Colon (tissue), 2 donors: ENCODE results near the gene CNNM2.
A peak's percentile ranks its signal among the peaks of the same experiment; 100 is the strongest.

Experiments used
- FAIRE-seq: peaks from 2 replicates; lab custom pipeline; 2012; peaks lifted over from hg19 to GRCh38; lab: Jason Lieb, UNC
- donor health status: control.
- donor health status: control.

Gene CNNM2

DNA sequence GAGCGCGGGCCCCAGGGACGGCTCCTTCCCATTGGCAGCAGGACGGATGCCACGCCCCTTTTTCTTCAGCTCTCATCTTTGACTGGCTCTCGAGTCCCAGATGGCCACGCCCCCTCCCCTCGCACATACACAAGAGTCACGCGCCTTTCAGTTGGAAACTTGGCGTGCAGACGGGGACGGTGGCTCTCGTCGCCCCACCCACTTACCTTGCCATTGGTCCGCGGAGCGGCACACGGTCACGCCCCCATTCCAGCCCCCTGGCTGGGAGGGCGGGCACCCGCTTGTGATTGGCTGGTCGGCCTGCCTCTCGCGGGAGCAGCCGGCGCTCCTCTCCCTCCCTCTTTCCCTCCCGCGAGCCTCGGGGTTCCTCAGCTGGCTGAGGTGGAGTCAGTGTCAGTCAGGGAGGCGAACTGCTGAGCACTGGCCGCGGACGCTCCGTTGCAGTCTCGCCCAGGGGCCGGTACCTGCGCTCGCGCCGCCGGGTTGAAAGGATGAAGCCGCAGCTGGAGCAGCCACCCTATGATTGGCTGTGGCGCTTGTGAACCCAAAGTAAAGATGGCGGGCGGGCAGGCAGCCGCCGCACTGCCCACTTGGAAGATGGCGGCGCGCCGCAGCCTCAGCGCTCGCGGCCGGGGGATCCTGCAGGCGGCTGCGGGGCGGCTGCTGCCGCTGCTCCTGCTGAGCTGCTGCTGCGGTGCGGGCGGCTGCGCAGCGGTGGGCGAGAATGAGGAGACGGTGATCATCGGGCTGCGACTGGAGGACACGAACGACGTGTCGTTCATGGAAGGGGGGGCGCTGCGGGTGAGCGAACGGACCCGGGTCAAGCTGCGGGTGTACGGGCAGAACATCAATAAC is at the start of gene CNNM2:
Gene CNNM2, plus strand, starts transcription at position 333 of the 855 bp plus-strand sequence. Its CDS starts 187 bp downstream, at position 520.
- FAIRE-seq = peak; percentile 62

DNA sequence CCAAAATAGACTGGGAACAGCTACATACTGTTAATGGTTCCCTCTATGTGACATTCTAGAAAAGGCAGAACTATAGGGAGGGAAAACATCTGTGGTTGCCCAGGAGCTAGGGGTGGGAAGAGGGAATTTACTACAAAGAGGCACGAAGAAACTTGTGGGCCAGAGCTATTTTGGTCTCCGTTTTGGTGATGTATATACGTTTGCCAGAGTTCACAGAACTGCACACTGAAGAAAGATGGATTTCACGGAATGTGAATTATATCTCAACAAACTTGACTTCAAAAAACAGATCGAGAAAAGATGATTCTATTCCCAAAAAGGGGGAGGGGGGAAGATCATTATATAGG is 49.2 kb upstream of the CNNM2 start:
- FAIRE-seq = no peak

DNA sequence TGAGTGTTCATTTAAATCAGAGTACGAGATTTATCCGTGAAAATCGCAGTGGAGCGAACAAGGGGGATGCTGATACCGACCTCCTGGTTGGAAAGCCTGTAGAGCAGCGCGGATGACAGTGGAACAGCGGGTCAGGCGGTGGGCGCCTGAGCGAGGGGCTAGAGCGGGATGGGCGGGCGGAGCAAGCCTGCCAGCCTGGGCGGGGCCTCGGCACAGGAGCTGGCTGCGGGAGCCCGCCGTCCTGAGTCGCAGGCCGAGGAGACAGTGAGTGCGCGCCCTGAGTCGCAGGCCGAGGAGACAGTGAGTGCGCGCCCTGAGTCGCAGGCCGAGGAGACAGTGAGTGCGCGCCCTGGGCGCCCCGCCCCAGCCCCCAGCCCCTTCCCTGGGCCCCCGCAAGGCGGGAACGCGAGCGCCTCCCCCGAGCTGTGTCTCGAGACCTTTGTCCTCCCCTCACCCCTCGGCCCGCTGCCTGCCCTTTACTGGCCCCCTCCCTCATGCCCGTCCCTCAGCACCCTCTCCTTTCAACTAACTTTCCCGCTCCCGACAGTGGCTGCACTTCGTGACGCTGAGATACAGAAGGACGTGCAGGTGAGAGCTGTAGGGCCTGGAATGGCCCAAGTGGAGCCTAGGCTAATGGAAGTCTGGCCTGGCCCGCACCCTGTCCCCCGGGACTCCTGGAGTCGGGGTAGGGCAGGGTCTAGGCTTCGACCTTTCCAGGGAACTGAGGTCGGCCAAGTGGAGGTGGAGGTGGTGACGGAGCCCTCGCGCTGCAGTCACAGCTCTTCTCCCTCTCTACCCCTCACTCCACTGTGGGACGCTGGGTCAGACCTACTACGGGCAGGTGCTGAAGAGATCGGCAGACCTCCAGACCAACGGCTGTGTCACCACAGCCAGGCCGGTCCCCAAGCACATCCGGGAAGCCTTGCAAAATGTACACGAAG is 48.6 kb upstream of the CNNM2 start, which contains the start of gene AS3MT:
Gene AS3MT, plus strand, starts transcription at position 213 of the 941 bp plus-strand sequence. Its CDS starts 123 bp downstream, at position 336.
- no peak for FAIRE-seq

DNA sequence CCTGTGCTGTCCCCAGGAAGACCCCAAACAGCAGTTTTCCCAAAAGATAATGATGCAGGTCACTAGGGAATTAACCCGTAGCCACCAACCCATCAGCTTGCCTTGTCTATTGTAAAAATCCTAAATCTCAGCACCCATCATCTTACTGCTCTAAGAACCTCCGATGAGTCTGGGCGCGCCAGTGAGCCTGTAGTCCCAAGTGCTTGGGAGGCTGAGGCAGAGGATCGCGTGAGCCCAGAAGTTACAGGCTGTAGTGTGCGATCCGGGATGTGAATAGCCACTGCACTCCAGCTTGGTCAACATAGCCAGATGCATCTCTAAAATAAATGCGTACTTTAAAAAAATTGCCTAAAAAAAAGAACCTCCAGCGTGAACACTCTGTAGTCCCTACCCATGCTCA is 47.9 kb upstream of the CNNM2 start:
- FAIRE-seq = no peak

DNA sequence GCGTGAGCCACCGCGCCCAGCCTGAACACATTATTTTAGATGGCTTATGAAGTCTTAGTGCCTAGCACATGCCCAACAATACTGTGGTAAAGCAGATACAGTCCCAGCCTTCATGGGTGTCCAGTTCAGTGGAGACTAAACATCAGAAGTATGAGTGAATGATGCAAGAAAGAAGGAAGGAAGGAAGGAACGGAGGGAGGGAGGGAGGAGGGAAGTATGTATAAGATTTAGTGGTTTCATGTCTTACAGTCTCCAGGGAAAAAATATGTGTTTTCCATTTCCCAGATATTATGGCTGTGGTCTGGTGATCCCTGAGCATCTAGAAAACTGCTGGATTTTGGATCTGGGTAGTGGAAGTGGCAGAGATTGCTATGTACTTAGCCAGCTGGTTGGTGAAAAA is 45.9 kb upstream of the CNNM2 start:
- FAIRE-seq = no peak

DNA sequence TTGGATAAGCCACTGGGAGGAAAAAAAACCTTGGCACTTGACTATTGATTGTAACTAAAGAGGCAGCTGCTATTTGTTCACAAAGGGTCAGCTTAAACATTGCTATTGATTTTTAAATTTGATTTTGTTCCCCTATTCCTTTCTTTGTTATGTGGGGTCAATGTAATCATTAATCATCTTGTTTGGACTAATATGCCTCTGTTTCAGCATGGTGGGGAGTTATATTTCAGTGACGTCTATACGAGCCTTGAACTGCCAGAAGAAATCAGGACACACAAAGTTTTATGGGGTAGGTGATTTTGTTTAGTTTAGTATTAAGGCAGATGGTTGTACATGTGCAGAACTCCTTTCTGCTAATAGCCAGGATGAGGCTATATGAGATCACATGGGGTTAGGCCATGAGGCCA is 41.3 kb upstream of the CNNM2 start:
- no peak for FAIRE-seq

DNA sequence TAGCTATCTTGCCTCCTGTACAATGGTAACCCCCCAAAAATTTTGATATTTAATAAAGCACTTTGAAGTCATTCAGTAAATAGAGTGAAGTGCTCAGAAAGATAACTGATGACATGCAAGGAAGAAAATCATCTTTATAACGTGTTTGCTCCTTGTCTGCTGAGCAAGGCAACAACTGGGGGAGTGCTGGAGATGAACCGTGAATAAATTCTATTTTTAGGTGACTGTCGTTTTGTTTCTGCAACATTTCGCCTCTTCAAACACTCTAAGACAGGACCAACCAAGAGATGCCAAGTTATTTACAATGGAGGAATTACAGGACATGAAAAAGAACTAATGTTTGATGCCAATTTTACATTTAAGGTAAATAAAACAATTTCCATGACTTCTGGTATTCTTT is 39.5 kb upstream of the CNNM2 start:
- FAIRE-seq = no peak

DNA sequence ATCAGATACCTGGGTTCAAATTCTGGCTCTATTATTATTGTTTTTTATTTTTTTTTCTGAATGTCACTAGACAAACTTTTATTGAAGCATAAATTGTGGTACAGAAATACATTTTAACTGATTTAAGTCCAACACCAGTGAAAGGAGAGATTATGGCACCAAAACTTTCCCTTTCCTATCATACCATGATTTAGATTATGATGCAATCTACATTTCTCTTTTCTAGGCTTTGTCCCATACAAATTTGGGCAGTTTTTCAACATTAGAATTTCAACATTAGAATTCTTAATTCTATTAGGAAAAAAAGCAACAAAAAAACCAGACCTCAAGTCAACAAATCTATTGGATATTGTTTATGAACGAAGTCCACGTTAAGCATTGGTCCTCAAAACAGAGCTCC is 37.8 kb upstream of the CNNM2 start:
- no peak for FAIRE-seq

DNA sequence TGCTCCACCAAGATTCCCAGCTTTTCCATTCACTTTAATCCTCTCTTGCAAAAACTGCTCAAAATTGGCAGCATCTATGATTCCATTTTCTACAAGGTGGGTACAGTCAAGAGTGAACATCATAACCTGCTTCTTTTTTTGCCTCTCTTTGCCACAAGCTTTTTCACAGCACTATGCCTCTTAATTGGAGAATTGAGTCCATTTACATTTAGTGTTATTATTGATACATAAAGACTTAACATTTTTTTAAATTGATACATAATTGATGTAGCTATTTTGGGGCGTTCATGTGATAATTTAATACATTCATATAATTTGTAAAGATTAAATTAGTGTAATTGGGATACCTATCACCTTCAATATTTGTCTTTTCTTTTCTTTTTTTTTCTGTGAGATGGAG is 30.0 kb upstream of the CNNM2 start:
- no peak for FAIRE-seq

DNA sequence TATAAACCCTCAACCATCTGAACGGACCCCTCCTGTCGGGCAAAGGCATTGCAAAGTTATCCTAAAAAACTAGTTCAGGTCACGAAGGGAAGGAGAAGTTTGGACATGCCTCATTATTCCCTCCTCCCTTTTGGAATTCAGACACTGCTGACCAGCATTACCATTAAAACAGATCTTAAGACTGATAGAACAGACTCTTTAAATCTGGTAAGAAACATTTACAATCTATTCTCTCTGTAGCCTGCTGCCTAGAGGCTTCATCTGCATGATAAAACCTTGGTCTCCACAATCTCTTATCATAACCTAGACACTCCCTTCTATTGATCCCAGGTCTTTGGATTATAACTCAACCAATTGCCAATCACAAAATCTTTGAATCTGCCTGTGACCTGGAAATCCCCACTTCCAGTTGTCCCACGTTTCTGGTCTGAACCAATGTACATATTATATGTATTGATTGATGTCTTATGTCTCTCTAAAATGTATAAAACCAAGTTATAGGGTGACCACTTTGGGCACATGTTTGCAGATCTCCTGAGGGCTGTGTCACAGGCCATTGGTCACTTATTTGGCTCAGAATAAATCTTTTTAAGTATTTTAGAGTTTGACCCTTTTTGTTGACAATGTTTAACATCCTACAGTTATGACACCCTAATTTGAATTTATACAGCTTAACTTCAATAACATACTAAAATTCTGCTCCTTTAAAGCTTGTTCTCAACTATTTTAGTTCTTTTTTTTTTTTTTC is 23.5 kb upstream of the CNNM2 start:
- FAIRE-seq = no peak

DNA sequence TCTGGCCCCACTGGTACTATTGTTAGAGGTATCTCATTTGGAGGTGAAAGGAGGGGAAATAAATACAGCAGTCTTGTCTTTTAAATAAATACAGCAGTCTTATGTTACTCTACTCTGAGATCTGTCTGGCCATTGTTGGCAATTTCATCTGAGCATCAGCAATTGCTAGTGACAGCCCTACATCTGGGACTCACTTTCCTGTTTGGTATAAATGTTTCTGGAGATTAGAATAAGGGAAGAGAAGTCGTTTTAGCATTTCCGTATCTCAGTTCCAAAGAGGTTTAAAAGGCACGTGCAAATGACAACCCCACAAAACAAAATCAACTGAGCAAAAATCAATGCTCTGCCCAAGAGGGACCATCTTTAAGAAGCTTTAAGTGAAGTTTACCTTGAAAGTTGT is 18.1 kb upstream of the CNNM2 start:
- no peak for FAIRE-seq

DNA sequence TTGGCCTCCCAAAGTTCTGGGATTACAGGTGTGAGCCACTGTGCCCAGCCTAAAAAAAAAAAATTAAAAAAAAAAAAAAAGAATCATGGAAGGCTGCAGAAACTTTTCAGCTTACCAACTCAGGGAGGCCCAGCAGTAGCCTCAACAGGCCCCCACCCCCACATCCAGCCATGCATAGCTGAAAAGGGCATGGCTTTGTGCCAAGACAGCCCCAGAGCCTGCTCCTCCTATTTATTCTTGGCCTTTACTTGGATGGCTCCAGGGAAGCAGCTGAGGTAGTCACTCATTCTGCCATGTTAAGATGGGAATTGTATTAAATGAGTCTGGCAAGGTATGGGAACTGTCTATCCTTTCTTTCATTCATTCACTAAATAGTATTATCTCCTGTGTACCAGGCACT is 13.7 kb upstream of the CNNM2 start:
- no peak for FAIRE-seq

DNA sequence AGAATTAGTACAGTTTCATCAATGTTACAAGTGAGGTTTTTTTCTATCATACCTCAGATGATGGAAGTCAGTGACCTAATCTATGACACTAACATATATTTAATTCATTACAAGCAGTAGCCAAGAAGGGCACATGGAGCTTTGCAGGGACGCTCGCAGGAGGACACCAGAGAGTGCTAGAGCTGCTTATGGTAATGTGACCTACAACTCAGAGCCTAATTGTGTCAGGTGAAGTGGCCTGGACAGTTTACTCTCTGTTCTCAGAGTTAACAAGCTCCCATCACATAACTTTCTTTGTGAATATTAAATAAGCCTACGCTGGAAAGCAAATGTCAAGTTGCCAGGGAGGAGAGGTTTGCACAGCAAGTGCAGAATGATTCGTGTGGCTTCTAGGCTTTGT is 11.6 kb upstream of the CNNM2 start:
- no peak for FAIRE-seq

DNA sequence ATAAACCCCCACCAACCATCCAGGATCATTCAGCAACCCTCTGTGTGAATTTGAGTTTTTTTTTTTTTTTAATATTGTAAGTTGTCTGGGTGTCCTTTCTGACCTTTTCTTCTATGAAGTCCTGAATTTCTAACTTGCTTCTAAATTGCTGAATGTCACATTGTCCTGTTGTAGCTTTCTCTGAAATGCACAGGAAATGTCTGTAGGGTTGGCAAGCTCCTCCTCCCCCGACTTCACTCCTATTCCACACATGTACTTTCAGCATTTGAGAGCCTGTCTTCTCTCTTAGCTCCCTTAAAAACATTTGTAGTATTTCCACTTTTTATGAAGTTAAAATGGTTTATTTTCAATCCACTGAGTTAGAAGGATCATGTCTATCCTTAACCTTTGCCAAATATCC is 3.3 kb upstream of the CNNM2 start:
- FAIRE-seq = no peak

DNA sequence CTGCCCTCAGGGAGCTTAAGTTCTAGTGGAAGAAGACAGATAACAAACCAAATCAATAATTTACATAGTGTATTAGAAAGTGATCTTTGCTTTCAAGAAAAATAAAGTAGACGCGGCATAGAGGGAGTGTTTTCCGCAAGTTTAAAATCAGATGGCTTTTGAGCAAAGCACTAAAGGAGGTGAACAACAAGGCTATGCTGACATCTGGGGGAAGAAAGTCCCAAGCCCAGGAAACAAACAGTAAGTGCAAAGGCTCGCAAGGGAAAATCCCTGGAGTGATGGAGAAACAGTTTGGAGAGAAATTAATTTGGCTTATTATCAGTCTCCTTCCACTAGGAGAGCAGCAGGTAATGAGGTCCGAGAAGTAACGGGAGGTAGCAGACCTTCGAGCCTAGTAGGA is 1.9 kb upstream of the CNNM2 start:
- FAIRE-seq = no peak

DNA sequence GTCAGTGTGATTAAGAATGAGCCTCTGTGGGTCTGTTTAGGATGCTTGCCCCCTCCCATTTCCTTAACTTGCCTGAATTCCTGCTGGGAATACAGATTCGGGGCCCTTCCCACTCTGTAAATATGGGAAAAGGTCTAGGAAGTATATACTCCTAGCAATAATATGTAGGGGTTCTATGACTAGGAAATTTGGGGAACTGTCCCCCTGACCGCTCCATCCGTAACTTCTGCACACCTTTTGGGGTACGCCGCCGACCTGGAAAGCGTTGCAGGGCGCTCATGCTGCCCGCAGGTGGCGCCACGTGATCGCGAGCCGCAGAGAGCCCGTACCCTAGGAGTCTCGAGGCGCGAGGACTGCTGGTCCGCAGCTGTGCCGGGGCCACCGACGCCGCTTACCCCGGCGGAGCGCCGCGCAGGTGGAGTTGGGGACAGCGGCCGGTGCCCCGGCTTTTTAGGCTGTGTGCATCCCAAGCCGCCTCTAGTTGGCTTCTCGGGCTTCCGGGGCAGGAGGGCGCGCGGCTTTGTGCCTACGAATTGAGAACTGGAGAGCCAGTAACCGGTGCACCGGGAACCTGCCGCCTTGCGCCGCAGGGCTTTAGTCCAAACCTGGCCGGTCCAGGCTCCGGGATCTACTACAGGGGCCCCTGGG is 656 bp upstream of the CNNM2 start:
- FAIRE-seq = no peak

DNA sequence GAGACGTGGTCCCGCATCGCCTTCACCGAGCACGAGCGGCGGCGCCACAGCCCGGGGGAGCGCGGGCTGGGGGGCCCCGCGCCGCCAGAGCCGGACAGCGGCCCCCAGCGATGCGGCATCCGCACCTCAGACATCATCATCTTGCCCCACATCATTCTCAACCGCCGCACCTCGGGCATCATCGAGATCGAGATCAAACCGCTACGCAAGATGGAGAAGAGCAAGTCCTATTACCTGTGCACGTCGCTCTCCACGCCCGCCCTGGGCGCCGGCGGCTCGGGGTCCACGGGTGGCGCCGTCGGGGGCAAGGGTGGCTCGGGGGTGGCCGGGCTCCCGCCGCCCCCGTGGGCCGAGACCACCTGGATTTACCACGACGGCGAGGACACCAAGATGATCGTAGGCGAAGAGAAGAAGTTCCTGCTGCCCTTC is 737 bp downstream of the CNNM2 start:
- no peak for FAIRE-seq

DNA sequence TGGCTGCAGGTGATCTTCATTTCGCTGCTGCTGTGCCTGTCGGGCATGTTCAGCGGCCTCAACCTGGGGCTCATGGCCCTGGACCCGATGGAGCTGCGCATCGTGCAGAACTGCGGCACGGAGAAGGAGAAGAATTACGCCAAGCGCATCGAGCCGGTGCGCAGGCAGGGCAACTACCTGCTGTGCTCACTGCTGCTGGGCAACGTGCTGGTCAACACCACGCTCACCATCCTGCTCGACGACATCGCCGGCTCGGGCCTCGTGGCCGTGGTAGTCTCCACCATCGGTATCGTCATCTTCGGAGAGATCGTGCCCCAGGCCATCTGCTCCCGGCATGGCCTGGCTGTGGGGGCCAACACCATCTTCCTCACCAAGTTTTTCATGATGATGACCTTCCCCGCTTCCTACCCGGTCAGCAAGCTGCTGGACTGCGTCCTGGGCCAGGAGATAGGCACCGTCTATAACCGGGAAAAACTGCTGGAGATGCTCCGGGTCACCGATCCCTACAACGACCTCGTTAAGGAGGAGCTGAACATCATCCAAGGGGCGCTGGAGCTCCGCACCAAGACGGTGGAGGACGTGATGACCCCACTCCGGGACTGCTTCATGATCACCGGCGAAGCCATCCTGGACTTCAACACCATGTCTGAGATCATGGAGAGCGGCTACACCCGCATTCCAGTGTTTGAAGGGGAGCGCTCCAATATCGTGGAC is 1.3 kb downstream of the CNNM2 start:
- FAIRE-seq = no peak

DNA sequence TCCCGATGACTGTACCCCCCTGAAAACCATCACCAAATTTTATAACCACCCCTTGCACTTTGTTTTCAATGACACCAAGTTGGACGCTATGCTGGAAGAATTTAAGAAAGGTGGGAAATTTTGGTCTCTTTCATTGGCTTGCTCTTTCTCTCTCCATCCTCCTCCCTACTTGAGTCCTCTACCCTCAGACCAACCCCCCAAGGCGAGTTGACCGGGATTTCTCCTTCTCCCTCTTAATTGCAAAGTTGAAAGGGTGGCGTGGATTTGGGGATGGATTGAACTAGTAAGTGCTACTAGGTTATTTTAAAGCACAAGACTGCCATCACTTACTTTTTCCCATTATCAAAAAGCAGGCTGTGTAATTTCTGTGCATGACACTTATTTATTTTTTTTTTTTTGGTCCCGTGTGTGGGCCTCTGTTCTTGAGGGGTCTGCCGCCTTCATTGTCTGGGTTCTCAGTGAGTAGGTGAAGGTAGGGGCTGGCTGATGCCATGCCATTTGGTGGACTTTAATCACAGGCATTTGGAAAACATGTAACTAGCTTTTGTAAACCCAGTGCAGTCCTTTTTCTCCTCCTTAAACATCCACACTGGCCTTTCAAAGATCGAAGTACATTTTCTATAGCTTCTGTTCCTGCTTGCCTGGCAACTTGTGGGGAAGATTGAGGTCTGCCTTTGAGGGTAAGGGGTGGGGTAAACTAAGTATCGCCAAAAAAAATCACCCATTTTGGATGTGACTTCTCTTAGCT is 2.1 kb downstream of the CNNM2 start:
- no peak for FAIRE-seq

DNA sequence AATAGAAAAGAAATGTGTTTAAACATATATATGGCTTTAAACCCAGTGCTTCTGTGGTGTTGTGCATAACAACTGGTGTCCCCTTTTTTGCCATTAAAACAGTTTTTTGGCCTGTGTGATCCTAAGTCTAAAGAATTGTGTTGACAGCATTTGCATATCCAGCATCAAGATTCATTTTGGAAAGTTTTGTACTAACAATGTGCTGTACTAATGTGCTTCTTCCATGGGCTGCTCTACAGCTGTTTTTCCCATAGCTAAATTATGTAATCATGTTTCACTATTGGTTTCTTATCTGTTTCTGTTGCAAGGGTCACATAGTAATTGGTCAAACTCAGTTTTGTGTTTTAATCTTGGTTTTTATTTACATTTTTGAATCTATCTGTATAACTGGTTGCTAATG is 5.5 kb downstream of the CNNM2 start:
- no peak for FAIRE-seq
